ENCODE results near the gene PLCG2. TPM values are rescaled to one million over a fixed set of nuclear protein-coding genes. Genes with fewer than 3 reads are reported as not detected.

PLCG2 gene
- polyA plus RNA-seq, 3 donors: 19.5 to 47.4 (median 35.5) TPM

- H4K20me1 ChIP-seq (ENCODE audit: insufficient read depth, low read length): peaks cover 99% of the 10 kb centered on the region
- H3K27ac Mint-ChIP-seq: no peak overlapping the region
- no peak overlapping the region for H3K4me3 ChIP-seq (replicated peaks in 1 of 3; ENCODE audit: low read depth in 2 of 3, low read length in 3 of 3)
- peaks cover 0 to 4% (median 0%) of the 10 kb centered on the region in 7 donors for H3K9me3 Mint-ChIP-seq
- H2AFZ ChIP-seq (ENCODE audit: insufficient read depth, low read depth, low read length, poor library complexity, severe bottlenecking): no peak overlapping the region
- H3K79me2 ChIP-seq (ENCODE audit: insufficient read depth, low read length): peaks cover 98% of the 10 kb centered on the region
- H3K4me1 ChIP-seq (ENCODE audit: control insufficient read depth in 1 of 2, insufficient read depth in 2 of 2, low read length in 2 of 2): peaks cover 8 to 9% of the 10 kb centered on the region in 2 donors
- H3K9ac ChIP-seq (ENCODE audit: insufficient read depth, low read length, poor library complexity, severe bottlenecking): no peak overlapping the region
- no peak for TF ChIP-seq CTCF (IDR thresholded peaks at IDR 0.05)
- no peak overlapping the region for H3K27ac ChIP-seq (ENCODE audit: low read depth in 1 of 2, low read length in 2 of 2)
- no peaks in the 10 kb centered on the region for H3K9me3 ChIP-seq (replicated peaks in 1 of 2; ENCODE audit: control insufficient read depth in 1 of 2, insufficient read depth in 1 of 2, low read length in 2 of 2)
- peaks cover 63 to 81% of the 10 kb centered on the region in 2 donors for H3K36me3 ChIP-seq (replicated peaks in 1 of 2; ENCODE audit: control insufficient read depth in 1 of 2, insufficient read depth in 2 of 2, low read length in 2 of 2)
- H3K27me3 Mint-ChIP-seq (ENCODE audit: low read depth in 3 of 3): peaks cover 0 to 5% (median 2%) of the 10 kb centered on the region in 3 donors
- no peak overlapping the region for H3K4me3 Mint-ChIP-seq
- intact Hi-C loops (cut with micrococcal nuclease): no loop called here
- no peaks in the 10 kb centered on the region for H3K27me3 ChIP-seq (ENCODE audit: control insufficient read depth in 2 of 2, insufficient read depth in 2 of 2, low read length in 2 of 2)
- peaks cover 71 to 77% of the 10 kb centered on the region in 2 donors for H3K36me3 Mint-ChIP-seq
- no peak for DNase-seq
- 64% methylated on average over 2 of the region's 2 CpGs for WGBS (ENCODE audit: insufficient coverage)
- H3K4me1 Mint-ChIP-seq: peaks cover 24% of the 10 kb centered on the region
- H3K4me2 ChIP-seq (replicated peaks; ENCODE audit: extremely low read depth, low read length, poor library complexity, severe bottlenecking): no peak overlapping the region
These were observed 11.8 kb downstream of the PLCG2 start for GRCh38 chr16:81790830-81791435.

- H3K79me2 ChIP-seq (ENCODE audit: insufficient read depth, low read length): peaks cover 98% of the 10 kb centered on the region
- H3K27ac ChIP-seq (ENCODE audit: low read depth in 1 of 2, low read length in 2 of 2): no peak overlapping the region
- intact Hi-C loops (cut with micrococcal nuclease): no loop called here
- Mint-ChIP-seq H3K9me3 (peaks cover 0 to 4% (median 0%) of the 10 kb centered on the region in 7 donors), H3K27me3 (ENCODE audit: low read depth in 3 of 3) (peaks cover 0 to 5% (median 2%) of the 10 kb centered on the region in 3 donors), H3K4me3 (no peak overlapping the region), H3K4me1 (peaks cover 40% of the 10 kb centered on the region), H3K36me3 (peaks cover 64 to 66% of the 10 kb centered on the region in 2 donors), H3K27ac (no peak overlapping the region)
- H3K27me3 ChIP-seq (ENCODE audit: control insufficient read depth in 2 of 2, insufficient read depth in 2 of 2, low read length in 2 of 2): no peaks in the 10 kb centered on the region
- H3K9ac ChIP-seq (ENCODE audit: insufficient read depth, low read length, poor library complexity, severe bottlenecking): no peak overlapping the region
- no CpG with 5 or more reads among the region's 1 CpG for WGBS (ENCODE audit: insufficient coverage)
- no peak overlapping the region for H3K4me3 ChIP-seq (replicated peaks in 1 of 3; ENCODE audit: low read depth in 2 of 3, low read length in 3 of 3)
- peaks cover 44 to 62% of the 10 kb centered on the region in 2 donors for H3K36me3 ChIP-seq (replicated peaks in 1 of 2; ENCODE audit: control insufficient read depth in 1 of 2, insufficient read depth in 2 of 2, low read length in 2 of 2)
- H3K9me3 ChIP-seq (replicated peaks in 1 of 2; ENCODE audit: control insufficient read depth in 1 of 2, insufficient read depth in 1 of 2, low read length in 2 of 2): no peaks in the 10 kb centered on the region
- DNase-seq: no peak
- H2AFZ ChIP-seq (ENCODE audit: insufficient read depth, low read depth, low read length, poor library complexity, severe bottlenecking): no peak overlapping the region
- peaks cover 99% of the 10 kb centered on the region for H4K20me1 ChIP-seq (ENCODE audit: insufficient read depth, low read length)
- no peak overlapping the region for H3K4me2 ChIP-seq (replicated peaks; ENCODE audit: extremely low read depth, low read length, poor library complexity, severe bottlenecking)
- H3K4me1 ChIP-seq (ENCODE audit: control insufficient read depth in 1 of 2, insufficient read depth in 2 of 2, low read length in 2 of 2): peaks cover 27 to 28% of the 10 kb centered on the region in 2 donors
- no peak for TF ChIP-seq CTCF (IDR thresholded peaks at IDR 0.05)
These were observed 13.7 kb downstream of the PLCG2 start for GRCh38 chr16:81792828-81793227.

Data from CD14-positive monocyte (primary cell).